ENCODE data around the gene C1orf53. TPM values are rescaled to one million over a fixed set of nuclear protein-coding genes. Genes with fewer than 3 reads are reported as not detected.
A peak's percentile ranks its signal among the peaks of the same experiment; 100 is the strongest.

C1orf53 gene
- total RNA-seq, 4 donors from 2014 or later, result 1.3 to 11.8 (median 10.3) TPM; not detected in 1

DNA sequence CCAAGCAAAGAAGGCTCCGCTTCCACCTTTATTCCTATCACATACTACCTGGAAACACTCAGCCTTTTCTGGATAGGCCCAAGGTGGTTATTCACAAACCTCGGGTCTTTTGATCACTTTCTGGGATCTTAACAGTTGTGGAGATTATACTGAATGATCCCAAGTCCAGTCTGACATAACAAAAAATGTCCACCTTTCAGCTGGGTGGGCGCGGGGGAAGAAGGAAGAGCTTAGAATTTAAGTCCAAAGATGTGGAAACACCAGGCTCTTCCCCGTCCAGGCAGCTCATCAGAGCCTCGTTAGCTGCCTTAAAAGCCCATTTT, 338 bp upstream of the C1orf53 start:
- H3K4me1 ChIP-seq, result peaks cover 15% of the 10 kb centered on the region
- H3K36me3 ChIP-seq, result no peaks in the 10 kb centered on the region
- peak overlapping the region; percentile 65 for H3K4me3 ChIP-seq
- DNase-seq (ENCODE audit: low spot score in 2 of 2), result no peak
- no peaks in the 10 kb centered on the region for H3K9me3 ChIP-seq
- WGBS, result 26% methylated on average over 6 of the region's 6 CpGs
- TF ChIP-seq POLR2A (IDR thresholded peaks at IDR 0.05) (no peak), POLR2AphosphoS5 (IDR thresholded peaks at IDR 0.05) (no peak), EP300 (IDR thresholded peaks at IDR 0.05) (no peak), CTCF (IDR thresholded peaks at IDR 0.05) (no peak)
- H3K27ac ChIP-seq, result peak overlapping the region; percentile 77
- H3K27me3 ChIP-seq, result peaks cover 39% of the 10 kb centered on the region

GRCh38 chr1:197903196-197903514, 725 bp downstream of the C1orf53 start:
- H3K9me3 ChIP-seq, result no peaks in the 10 kb centered on the region
- no peaks in the 10 kb centered on the region for H3K36me3 ChIP-seq
- no peak for DNase-seq (ENCODE audit: low spot score in 2 of 2)
- no peak overlapping the region for H3K27ac ChIP-seq
- peak overlapping the region; percentile 65 for H3K4me3 ChIP-seq
- peaks cover 47% of the 10 kb centered on the region for H3K27me3 ChIP-seq
- peaks cover 15% of the 10 kb centered on the region for H3K4me1 ChIP-seq
- 25% methylated on average over 3 of the region's 3 CpGs for WGBS
- TF ChIP-seq POLR2A (IDR thresholded peaks at IDR 0.05) (no peak), EP300 (IDR thresholded peaks at IDR 0.05) (no peak), POLR2AphosphoS5 (IDR thresholded peaks at IDR 0.05) (no peak), CTCF (IDR thresholded peaks at IDR 0.05) (no peak)

DNA sequence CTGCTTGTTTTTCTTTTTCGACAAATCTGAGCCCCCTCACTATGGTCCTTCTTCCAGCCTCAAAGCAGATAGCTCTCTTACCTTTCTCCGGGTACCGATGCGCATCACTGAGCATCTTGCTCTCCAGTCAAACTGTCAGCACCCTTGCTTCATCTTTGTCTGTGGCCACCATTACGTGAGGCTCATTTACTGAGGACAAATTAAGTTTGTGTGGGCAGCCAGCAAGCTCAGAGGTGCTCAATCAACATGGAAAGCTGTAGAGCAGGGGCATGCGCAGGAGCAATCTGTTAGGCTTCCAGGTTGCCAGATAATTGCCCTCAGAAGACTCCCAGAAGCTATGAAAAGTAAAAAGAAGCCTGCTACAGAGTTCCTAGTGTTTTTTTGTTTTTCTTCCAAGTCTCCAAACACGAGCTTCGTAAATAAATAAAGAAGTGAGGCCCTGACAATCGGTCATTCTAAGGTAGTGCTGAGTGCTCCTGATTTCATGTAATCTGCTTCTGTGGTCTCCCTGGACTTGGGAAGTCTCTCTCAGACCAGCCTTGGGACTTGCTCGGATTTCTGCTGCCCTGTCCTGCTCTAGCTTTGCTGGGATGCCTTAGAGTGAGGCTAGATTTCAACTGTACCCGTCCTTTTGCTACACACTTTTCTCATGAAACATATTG, 1.8 kb downstream of the C1orf53 start:
- Histone ChIP-seq H3K4me3 (no peak overlapping the region), H3K9me3 (no peaks in the 10 kb centered on the region), H3K27ac (no peak overlapping the region), H3K4me1 (peaks cover 15% of the 10 kb centered on the region), H3K36me3 (no peaks in the 10 kb centered on the region), H3K27me3 (peaks cover 58% of the 10 kb centered on the region)
- TF ChIP-seq POLR2A (IDR thresholded peaks at IDR 0.05) (no peak), EP300 (IDR thresholded peaks at IDR 0.05) (no peak), CTCF (IDR thresholded peaks at IDR 0.05) (no peak), POLR2AphosphoS5 (IDR thresholded peaks at IDR 0.05) (no peak)
- DNase-seq (ENCODE audit: low spot score in 2 of 2), result no peak
- 66% methylated on average over 11 of the region's 11 CpGs for WGBS

DNA sequence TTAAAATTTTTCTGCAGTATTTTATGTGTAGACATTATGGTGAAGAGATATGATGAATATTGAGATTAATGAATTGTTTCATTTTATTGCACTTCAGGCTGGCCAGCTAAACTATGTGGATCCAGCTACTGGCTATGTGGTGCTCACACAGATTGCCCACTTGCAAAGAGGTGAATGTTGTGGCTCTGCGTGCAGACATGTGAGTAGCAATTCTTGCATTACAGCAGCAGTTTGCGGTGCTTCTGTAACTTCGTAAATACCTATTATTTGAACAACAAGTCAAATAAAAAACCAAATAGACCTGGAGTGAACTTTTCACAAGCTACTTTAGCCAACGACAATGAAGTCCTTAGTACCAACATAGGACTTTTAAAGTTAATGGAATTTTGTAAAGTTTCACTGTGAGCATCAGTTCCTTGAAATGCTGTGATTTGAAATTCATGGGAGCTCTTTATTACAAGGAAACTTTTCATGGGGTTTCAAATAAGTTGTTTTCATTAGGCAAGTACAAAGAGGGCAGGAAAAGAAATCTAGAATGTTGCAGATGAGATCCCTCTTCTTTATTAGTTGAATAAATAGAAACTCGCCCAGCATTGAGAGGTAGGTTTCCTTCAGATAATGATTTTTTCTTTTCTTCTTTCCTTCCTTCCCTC, 3.4 kb downstream of the C1orf53 start:
- Histone ChIP-seq H3K9me3 (no peaks in the 10 kb centered on the region), H3K36me3 (no peaks in the 10 kb centered on the region), H3K27ac (no peak overlapping the region), H3K27me3 (peaks cover 73% of the 10 kb centered on the region), H3K4me1 (peaks cover 24% of the 10 kb centered on the region), H3K4me3 (no peak overlapping the region)
- TF ChIP-seq EP300 (IDR thresholded peaks at IDR 0.05) (no peak), CTCF (IDR thresholded peaks at IDR 0.05) (no peak), POLR2AphosphoS5 (IDR thresholded peaks at IDR 0.05) (no peak), POLR2A (IDR thresholded peaks at IDR 0.05) (no peak)
- no peak for DNase-seq (ENCODE audit: low spot score in 2 of 2)
- 56% methylated on average over 5 of the region's 5 CpGs for WGBS

GRCh38 chr1:197907846-197908616, 5.6 kb downstream of the C1orf53 start:
- no peak overlapping the region for H3K27ac ChIP-seq
- no peak overlapping the region for H3K4me3 ChIP-seq
- H3K9me3 ChIP-seq, result no peaks in the 10 kb centered on the region
- TF ChIP-seq EP300 (IDR thresholded peaks at IDR 0.05), result no peak
- TF ChIP-seq CTCF (IDR thresholded peaks at IDR 0.05), result no peak
- peaks cover 95% of the 10 kb centered on the region for H3K27me3 ChIP-seq
- H3K36me3 ChIP-seq, result no peaks in the 10 kb centered on the region
- DNase-seq (ENCODE audit: low spot score in 2 of 2), result no peak
- 40% methylated on average over 3 of the region's 3 CpGs for WGBS
- peaks cover 36% of the 10 kb centered on the region for H3K4me1 ChIP-seq

Measured in suprapubic skin (tissue), 4 donors.